ENCODE data around the gene CEMIP2.

CEMIP2 gene

GRCh38 chr9:71746023-71746757 is 22.1 kb downstream of the CEMIP2 start:
- DNase-seq (ENCODE audit: low read depth in 2 of 2) = no peak

GRCh38 chr9:71744754-71745521 is 23.4 kb downstream of the CEMIP2 start:
- no peak for DNase-seq (ENCODE audit: low read depth in 2 of 2)

DNA sequence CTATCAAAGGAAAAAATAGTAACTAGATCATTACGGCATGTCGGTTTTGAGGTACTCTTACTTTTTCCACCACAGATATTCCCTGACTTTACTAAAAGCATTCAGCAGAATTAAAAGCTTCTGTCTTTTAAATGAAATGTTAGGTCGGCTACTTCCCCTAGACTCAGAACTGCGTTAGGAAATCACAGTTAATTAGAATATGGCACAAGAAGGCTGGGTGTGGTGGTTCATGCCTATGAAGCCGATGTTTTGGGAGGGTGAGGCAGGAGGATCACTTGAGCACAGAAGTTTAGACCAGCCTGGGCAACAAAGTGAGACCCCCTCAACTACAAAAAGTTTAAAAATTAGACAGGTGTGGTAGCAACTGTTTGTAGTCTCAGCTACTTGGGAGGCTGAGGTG is 24.4 kb downstream of the CEMIP2 start:
- no peak for DNase-seq (ENCODE audit: low read depth in 2 of 2)

- DNase-seq (ENCODE audit: low read depth in 2 of 2) = no peak
These were observed 25.1 kb downstream of the CEMIP2 start for GRCh38 chr9:71743217-71743705.

DNA sequence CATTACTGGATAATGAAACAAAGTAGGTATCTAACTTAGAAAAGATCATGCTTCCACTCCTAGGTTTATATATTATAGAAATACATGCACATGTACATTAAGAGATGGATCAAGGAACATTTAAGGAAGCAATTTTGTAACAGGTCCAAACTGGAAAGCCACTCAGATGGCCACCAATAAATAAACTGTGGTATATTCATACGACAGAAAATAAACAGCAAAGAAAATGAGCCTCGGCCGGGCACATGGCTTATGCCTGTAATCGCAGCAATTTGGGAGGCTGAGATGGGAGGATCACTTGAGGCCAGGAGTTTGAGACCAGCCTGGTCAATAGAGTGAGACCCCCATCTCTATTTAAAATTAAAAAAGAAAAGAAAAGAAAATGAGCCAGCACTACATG is 25.6 kb downstream of the CEMIP2 start:
- no peak for DNase-seq (ENCODE audit: low read depth in 2 of 2)

DNA sequence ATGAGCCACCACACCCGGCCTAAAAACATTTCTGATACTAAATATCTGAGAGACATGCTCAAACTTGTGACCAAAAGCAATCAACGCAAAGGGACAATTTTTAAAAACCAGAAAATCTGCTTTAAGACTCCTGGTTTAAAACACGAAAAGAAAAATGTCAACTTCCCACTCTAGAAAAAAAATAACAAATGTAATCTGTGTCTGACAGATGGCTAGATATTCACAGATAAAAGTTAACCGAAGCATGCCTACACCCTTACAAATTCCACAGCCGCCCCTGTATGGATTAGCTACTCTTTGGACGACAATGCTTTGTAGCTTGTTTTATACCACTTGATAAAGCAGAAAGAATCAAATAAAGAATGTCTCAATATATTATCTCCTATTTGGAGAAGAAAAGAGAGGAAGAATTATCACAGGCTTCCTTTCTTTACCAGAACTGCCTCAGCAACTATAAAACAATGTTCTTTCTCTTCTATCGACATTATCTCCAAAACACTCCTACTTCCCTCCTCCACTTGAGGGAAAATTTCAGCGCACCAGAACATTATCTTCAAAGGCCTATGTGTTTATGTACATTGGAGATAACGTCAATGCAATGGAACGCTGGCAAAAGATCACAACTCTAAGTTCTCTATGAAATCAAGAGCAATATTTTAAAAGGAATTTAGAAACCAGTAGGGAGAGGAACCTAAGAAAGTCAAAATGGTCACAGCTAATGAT is 26.2 kb downstream of the CEMIP2 start:
- no peak for DNase-seq (ENCODE audit: low read depth in 2 of 2)

- DNase-seq (ENCODE audit: low read depth in 2 of 2) = no peak
These were observed 28.1 kb downstream of the CEMIP2 start for GRCh38 chr9:71740199-71740598.

DNA sequence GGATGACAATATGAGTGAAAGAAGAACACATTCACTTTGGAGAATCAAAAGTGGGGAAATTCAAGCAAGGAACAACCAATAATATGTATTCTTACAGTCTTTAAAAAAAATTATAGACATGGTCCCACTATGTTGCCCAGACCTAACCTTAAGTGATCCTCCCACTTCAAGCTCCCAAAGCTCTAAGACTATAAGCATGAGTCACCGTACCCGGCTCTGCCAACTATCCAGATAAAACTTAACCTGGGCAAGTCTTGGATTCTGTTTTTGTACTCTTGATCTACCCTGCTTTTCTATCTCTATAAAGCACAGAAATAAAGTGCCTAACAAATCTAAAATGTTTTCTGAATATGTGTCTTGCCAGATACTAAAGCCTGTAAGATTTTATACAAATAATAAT is 30.9 kb downstream of the CEMIP2 start:
- no peak for DNase-seq (ENCODE audit: low read depth in 2 of 2)

- no peak for DNase-seq (ENCODE audit: low read depth in 2 of 2)
These were observed 32.1 kb downstream of the CEMIP2 start for GRCh38 chr9:71736236-71736635.

GRCh38 chr9:71734950-71735349 is 33.4 kb downstream of the CEMIP2 start:
- DNase-seq (ENCODE audit: low read depth in 2 of 2) = no peak

- peak in 1 of 2 experiments; percentile 47 for DNase-seq (ENCODE audit: low read depth in 2 of 2)
These were observed 35.1 kb downstream of the CEMIP2 start for GRCh38 chr9:71733176-71733575.

GRCh38 chr9:71729816-71730526 is 38.3 kb downstream of the CEMIP2 start:
- no peak for DNase-seq (ENCODE audit: low read depth in 2 of 2)

DNA sequence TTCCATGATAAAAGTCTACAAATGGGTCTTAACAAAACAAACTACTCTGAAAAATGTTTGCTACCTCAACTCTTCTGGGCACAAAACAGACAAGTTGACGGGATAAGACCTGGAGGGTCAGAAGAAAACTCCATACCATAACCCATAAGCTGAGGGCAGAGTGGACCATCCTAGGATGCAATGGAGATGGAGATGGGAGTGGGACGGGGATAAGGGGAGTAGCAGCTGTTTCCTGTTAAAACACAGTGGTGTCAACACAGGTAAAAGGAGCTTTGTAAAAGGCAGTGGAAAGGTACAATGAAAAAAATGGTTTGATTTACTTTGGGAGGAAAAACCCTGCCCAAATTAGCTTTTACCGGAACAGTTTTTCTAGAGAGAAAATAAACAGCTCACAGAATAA is 41.6 kb downstream of the CEMIP2 start:
- no peak for DNase-seq (ENCODE audit: low read depth in 2 of 2)

- DNase-seq (ENCODE audit: low read depth in 2 of 2) = no peak
These were observed 42.5 kb downstream of the CEMIP2 start for GRCh38 chr9:71725590-71726338.

- peak in 1 of 2 experiments; percentile 29 for DNase-seq (ENCODE audit: low read depth in 2 of 2)
These were observed 46.5 kb downstream of the CEMIP2 start for GRCh38 chr9:71721855-71722254.

GRCh38 chr9:71719562-71719961 is 48.8 kb downstream of the CEMIP2 start:
- peak in 1 of 2 experiments; percentile 51 for DNase-seq (ENCODE audit: low read depth in 2 of 2)

- DNase-seq (ENCODE audit: low read depth in 2 of 2) = no peak
These were observed 49.2 kb downstream of the CEMIP2 start for GRCh38 chr9:71719088-71719487.

- no peak for DNase-seq (ENCODE audit: low read depth in 2 of 2)
These were observed 52.0 kb downstream of the CEMIP2 start for GRCh38 chr9:71716138-71716909.

GRCh38 chr9:71710856-71711255 is 57.5 kb downstream of the CEMIP2 start:
- no peak for DNase-seq (ENCODE audit: low read depth in 2 of 2)

DNA sequence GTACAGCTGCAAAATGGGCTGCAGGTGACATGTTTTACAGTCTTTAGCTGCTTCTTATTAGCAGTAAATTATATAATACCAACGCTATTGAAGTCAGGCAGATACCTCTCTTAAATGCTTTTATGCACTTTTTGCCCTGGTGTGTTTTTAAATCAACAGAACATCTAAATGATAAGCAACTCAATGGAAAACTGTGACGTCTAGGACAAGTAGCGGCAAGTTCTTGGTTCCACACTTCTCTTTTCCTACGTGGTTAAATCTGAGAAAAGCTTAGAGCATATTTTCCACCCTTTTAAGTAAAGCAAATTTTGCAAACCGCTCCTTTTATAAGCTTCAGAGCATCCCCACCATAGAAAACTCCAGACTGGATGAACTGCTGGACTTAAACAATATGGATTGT is 58.1 kb downstream of the CEMIP2 start:
- no peak for DNase-seq (ENCODE audit: low read depth in 2 of 2)
